CD4-positive, CD25-positive, alpha-beta regulatory T cell (primary cell): ENCODE results near the gene RBM38. TPM values are rescaled to one million over a fixed set of nuclear protein-coding genes. Genes with fewer than 3 reads are reported as not detected.

Experiments
- ATAC-seq, 2 donors: fragments of 150-1000 bp; cut with Tn5 transposase; one replicate each; pipeline ENCODE4 v1.10.0; 2021; ENCODE audit warnings: low read depth in 2 of 2, moderate number of reproducible peaks in 2 of 2, moderate library complexity in 1 of 2
- DNase-seq, 3 donors: peaks; one replicate each; pipeline versions ENCODE4 v3.0.0 to v3.0.0-alpha.2; 2012 to 2022; ENCODE audit warnings: mixed read lengths in 1 of 3
- H3K27ac ChIP-seq: one replicate; pipeline ENCODE4 v1.7.0; 2013; ENCODE audit warnings: mild to moderate bottlenecking, low read length; ENCODE audit not compliant: insufficient read depth, poor library complexity, severe bottlenecking
- H3K27me3 ChIP-seq: one replicate; pipeline ENCODE4 v1.7.0; 2013; ENCODE audit warnings: low read length; ENCODE audit not compliant: control insufficient read depth, insufficient read depth
- H3K36me3 ChIP-seq: one replicate; pipeline ENCODE4 v1.7.0; 2013; ENCODE audit warnings: mild to moderate bottlenecking, low read length, moderate library complexity; ENCODE audit not compliant: control insufficient read depth, insufficient read depth
- H3K4me1 ChIP-seq: 2 replicates; pipeline ENCODE4 v1.7.0; 2013; ENCODE audit warnings: mild to moderate bottlenecking, low read length; ENCODE audit not compliant: insufficient read depth, control insufficient read depth, poor library complexity, severe bottlenecking
- H3K4me3 ChIP-seq: one replicate; pipeline ENCODE4 v1.7.0; 2013; ENCODE audit warnings: low read depth, mild to moderate bottlenecking, low read length, moderate library complexity
- H3K9me3 ChIP-seq, 2 experiments: 1 replicate in 1 of 2; 2 replicates in 1 of 2; pipeline ENCODE4 v1.7.0; 2013; ENCODE audit warnings: low read length in 2 of 2, mild to moderate bottlenecking in 1 of 2, moderate library complexity in 1 of 2; ENCODE audit not compliant: control insufficient read depth in 2 of 2
- H3K27ac Mint-ChIP-seq, 3 donors: one replicate each; pipeline ENCODE4 v1.8.0; 2020 to 2022; ENCODE audit warnings: mild to moderate bottlenecking in 3 of 3, mixed read lengths in 3 of 3, moderate library complexity in 2 of 3
- H3K27me3 Mint-ChIP-seq: one replicate; pipeline ENCODE4 v1.8.0; 2022; ENCODE audit warnings: mild to moderate bottlenecking, mixed read lengths
- H3K36me3 Mint-ChIP-seq: one replicate; pipeline ENCODE4 v1.8.0; 2020; ENCODE audit warnings: mixed read lengths
- H3K4me1 Mint-ChIP-seq, 4 donors: one replicate each; pipeline ENCODE4 v1.8.0; 2020 to 2022; ENCODE audit warnings: mixed read lengths in 4 of 4, mild to moderate bottlenecking in 1 of 4
- H3K4me3 Mint-ChIP-seq, 4 donors: one replicate each; pipeline ENCODE4 v1.8.0; 2020 to 2022; ENCODE audit warnings: mild to moderate bottlenecking in 4 of 4, mixed read lengths in 4 of 4, moderate library complexity in 3 of 4
- H3K9me3 Mint-ChIP-seq, 7 donors: one replicate each; pipeline ENCODE4 v1.8.0; 2020 to 2022; ENCODE audit warnings: mixed read lengths in 7 of 7, mild to moderate bottlenecking in 3 of 7, moderate library complexity in 2 of 7
- polyA plus RNA-seq, 4 donors: library from polyadenylated mRNA; unstranded; fragments of 300-500 nt; fragmentation: Illumina TruSeq; gene quantifications; one replicate each; pipeline ENCODE4 v1.2.3, GENCODE V29; 2021
- total RNA-seq: library from RNA; stranded (reverse); gene quantifications from one replicate; pipeline ENCODE4 v1.2.3, GENCODE V29; 2022

The RBM38 gene
- total and polyA plus RNA-seq, 5 donors from 2014 or later, result 71.9 to 322 (median 126) TPM

- ATAC-seq (no peak), DNase-seq (no peak)
- no peak overlapping the region for H3K4me3 ChIP-seq
- peaks cover 6 to 37% (median 11%) of the 10 kb centered on the region in 4 donors for H3K4me1 Mint-ChIP-seq
- H3K27ac Mint-ChIP-seq, result peak overlapping the region; percentile 27 to 91 (median 53)
- peaks cover 88% of the 10 kb centered on the region for H3K36me3 ChIP-seq
- no peaks in the 10 kb centered on the region for H3K9me3 Mint-ChIP-seq
- no peaks in the 10 kb centered on the region for H3K27me3 ChIP-seq
- H3K27me3 Mint-ChIP-seq, result no peaks in the 10 kb centered on the region
- no peak overlapping the region for H3K27ac ChIP-seq
- peak overlapping the region in 1 of 4 donors; percentile 61 for H3K4me3 Mint-ChIP-seq
- H3K36me3 Mint-ChIP-seq, result peaks cover 67% of the 10 kb centered on the region
- no peaks in the 10 kb centered on the region for H3K9me3 ChIP-seq
- peaks cover 3% of the 10 kb centered on the region for H3K4me1 ChIP-seq
These were observed 15.5 kb upstream of the RBM38 start for GRCh38 chr20:57375652-57376230.

GRCh38 chr20:57377350-57377749 is 13.8 kb upstream of the RBM38 start:
- DNase-seq, result no peak
- peaks cover 9% of the 10 kb centered on the region for H3K4me1 ChIP-seq
- Mint-ChIP-seq H3K4me1 (peaks cover 5 to 49% (median 20%) of the 10 kb centered on the region in 4 donors), H3K27me3 (no peaks in the 10 kb centered on the region), H3K4me3 (no peak overlapping the region), H3K36me3 (peaks cover 52% of the 10 kb centered on the region), H3K9me3 (no peaks in the 10 kb centered on the region), H3K27ac (no peak overlapping the region)
- H3K4me3 ChIP-seq, result no peak overlapping the region
- no peaks in the 10 kb centered on the region for H3K27me3 ChIP-seq
- H3K27ac ChIP-seq, result no peak overlapping the region
- ATAC-seq, result no peak
- no peaks in the 10 kb centered on the region for H3K9me3 ChIP-seq
- peaks cover 72% of the 10 kb centered on the region for H3K36me3 ChIP-seq

DNA sequence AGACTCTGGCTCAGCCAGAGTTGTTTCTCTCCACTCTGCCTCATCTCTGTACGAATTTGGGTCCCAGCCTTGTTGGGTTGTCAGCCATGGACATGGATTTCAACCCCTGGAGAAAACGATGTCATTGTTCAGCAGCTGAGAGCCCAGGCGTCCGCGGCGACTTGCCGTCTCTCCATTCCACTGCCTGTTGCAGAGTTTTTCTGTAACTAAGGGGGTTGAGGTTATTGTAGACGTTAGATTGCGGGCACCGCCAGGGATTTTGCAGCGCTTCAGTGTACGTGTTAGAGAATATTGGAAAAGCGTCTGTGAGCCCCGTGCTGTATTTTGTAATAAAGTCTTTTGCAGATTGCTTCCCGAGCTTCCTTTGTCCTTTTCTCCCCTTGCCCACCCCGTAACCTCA is 13.1 kb upstream of the RBM38 start:
- no peak for DNase-seq
- peaks cover 49% of the 10 kb centered on the region for H3K36me3 Mint-ChIP-seq
- H3K36me3 ChIP-seq, result peaks cover 64% of the 10 kb centered on the region

DNA sequence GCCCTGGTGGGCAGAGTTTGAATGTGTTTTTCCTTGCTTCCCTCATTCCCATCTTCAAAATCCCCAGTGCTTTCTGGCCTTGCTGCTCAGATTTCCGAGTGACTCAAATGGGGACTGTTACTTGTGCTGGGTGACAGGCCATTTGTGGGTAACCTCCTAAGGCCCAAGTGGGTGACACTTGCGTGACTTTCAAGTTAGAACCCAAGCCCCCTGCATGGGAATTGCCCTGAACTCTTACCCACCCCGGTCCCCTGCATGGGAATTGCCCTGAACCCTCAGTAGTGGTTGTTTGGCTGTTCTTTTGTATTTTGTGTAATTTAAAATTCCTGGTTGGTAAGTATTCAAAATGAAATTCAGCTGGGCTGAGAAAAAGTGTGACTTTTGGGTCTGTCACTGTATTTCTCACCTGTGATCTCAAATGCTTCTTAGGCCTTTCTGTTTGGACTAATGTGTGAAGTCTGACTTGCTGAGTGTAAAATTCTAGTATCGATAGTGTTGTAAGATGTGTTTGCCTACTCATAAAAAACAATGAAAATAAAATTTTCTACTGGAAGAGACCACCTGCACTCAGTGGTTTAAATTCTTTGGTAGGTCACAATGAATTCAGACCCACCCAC is 12.4 kb upstream of the RBM38 start:
- Histone ChIP-seq H3K27ac (no peak overlapping the region), H3K4me3 (no peak overlapping the region), H3K4me1 (peaks cover 16% of the 10 kb centered on the region), H3K27me3 (no peaks in the 10 kb centered on the region), H3K36me3 (peaks cover 58% of the 10 kb centered on the region), H3K9me3 (no peaks in the 10 kb centered on the region)
- Mint-ChIP-seq H3K4me1 (peaks cover 5 to 55% (median 25%) of the 10 kb centered on the region in 4 donors), H3K4me3 (no peak overlapping the region), H3K9me3 (no peaks in the 10 kb centered on the region), H3K27me3 (no peaks in the 10 kb centered on the region), H3K36me3 (peaks cover 44% of the 10 kb centered on the region), H3K27ac (peak overlapping the region in 1 of 3 donors; percentile 76)
- ATAC-seq (no peak), DNase-seq (no peak)

More for the DNA sequence above, 13.1 kb upstream of the RBM38 start:
- Histone ChIP-seq H3K27me3 (no peaks in the 10 kb centered on the region), H3K27ac (no peak overlapping the region), H3K9me3 (no peaks in the 10 kb centered on the region), H3K4me3 (no peak overlapping the region), H3K4me1 (peaks cover 16% of the 10 kb centered on the region)
- Mint-ChIP-seq H3K9me3 (no peaks in the 10 kb centered on the region), H3K27me3 (no peaks in the 10 kb centered on the region), H3K4me1 (peaks cover 5 to 55% (median 25%) of the 10 kb centered on the region in 4 donors), H3K27ac (peak overlapping the region in 1 of 3 donors; percentile 47), H3K4me3 (no peak overlapping the region)
- no peak for ATAC-seq

DNA sequence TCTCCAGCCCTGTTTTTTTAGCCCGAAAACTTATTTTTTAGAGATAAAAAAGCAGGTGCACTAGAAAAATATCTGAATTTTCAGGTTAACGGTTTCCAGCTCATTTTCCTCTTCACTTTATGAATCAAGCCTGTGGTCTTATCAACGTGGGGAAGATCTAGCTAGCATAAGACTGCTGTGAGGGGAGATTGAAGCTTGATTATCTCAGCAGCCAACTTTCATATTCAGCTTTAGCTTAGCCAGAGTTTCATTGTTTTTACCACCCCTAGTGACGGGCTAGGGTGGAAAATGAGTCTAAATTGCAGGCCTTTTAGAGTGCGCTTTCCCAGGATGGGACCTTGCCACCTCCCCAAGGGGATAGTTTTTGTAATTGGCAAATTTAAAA is 11.9 kb upstream of the RBM38 start:
- H3K27me3 ChIP-seq, result no peaks in the 10 kb centered on the region
- H3K27me3 Mint-ChIP-seq, result no peaks in the 10 kb centered on the region
- DNase-seq (peak in 1 of 3 donors; percentile 29), ATAC-seq (no peak)
- no peak overlapping the region for H3K4me3 Mint-ChIP-seq
- H3K9me3 Mint-ChIP-seq, result no peaks in the 10 kb centered on the region
- peaks cover 54% of the 10 kb centered on the region for H3K36me3 ChIP-seq
- peaks cover 43% of the 10 kb centered on the region for H3K36me3 Mint-ChIP-seq
- H3K4me1 ChIP-seq, result peaks cover 14% of the 10 kb centered on the region
- H3K9me3 ChIP-seq, result no peaks in the 10 kb centered on the region
- peaks cover 5 to 54% (median 24%) of the 10 kb centered on the region in 4 donors for H3K4me1 Mint-ChIP-seq
- H3K27ac Mint-ChIP-seq, result peak overlapping the region in 2 of 3 donors; percentile 11 to 76
- H3K4me3 ChIP-seq, result no peak overlapping the region
- no peak overlapping the region for H3K27ac ChIP-seq

- Mint-ChIP-seq H3K27ac (peak overlapping the region in 2 of 3 donors; percentile 34 to 76), H3K27me3 (no peaks in the 10 kb centered on the region), H3K4me1 (peaks cover 5 to 44% (median 21%) of the 10 kb centered on the region in 4 donors), H3K9me3 (no peaks in the 10 kb centered on the region), H3K4me3 (peak overlapping the region in 1 of 4 donors; percentile 2), H3K36me3 (peaks cover 43% of the 10 kb centered on the region)
- Histone ChIP-seq H3K4me1 (peaks cover 13% of the 10 kb centered on the region), H3K27me3 (no peaks in the 10 kb centered on the region), H3K27ac (no peak overlapping the region), H3K36me3 (peaks cover 48% of the 10 kb centered on the region), H3K9me3 (no peaks in the 10 kb centered on the region), H3K4me3 (no peak overlapping the region)
- DNase-seq, result no peak
- ATAC-seq, result no peak
These were observed 11.0 kb upstream of the RBM38 start for GRCh38 chr20:57380081-57380750.

DNA sequence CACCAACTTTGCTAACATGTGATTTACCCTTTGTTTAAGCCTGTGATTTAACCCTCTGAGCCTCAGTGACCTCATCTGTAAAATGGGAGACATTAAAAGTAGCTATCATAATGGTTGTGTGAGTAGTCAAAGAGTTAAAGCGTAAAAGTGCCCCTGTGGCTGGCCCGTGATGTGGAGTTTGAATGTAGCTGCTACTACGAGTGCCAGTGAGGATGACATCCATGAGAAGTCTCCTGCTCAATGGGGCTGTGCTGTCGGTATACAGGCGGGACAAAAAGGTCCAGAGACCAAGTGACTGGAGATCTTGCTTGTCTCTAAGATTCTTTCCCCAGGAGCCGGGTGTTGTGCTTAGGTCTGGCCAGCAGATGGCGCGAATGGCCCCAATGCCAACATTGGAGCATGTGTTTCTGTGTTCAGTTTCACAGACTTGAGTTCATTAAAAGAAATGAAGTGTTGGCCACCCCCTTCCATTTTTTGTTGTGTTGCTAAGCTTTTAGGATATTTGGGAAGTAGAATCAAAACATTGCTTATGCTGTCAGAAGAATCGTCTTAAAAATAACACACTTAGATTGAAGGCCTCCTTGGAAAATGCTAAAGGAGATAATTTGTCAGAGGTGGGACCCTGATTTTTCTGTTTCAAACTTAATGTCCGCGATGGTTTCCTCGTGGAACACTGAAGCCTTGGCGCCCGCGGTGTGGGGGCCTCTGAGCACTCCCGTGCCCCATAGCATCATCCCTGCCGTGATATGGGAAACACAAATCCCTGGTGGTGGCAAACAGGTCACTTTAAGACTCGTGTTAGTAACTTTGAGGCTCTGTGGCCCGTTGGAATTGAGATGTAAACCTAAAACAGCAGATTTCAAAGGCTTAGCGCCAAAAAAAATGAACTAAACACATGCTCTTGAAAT is 9.3 kb upstream of the RBM38 start:
- no peak overlapping the region for H3K4me3 ChIP-seq
- Mint-ChIP-seq H3K9me3 (no peaks in the 10 kb centered on the region), H3K36me3 (peaks cover 28% of the 10 kb centered on the region), H3K4me3 (peak overlapping the region; percentile 36 to 84 (median 49)), H3K4me1 (peaks cover 5 to 37% (median 21%) of the 10 kb centered on the region in 4 donors), H3K27me3 (no peaks in the 10 kb centered on the region), H3K27ac (peak overlapping the region; percentile 39 to 91 (median 86))
- ATAC-seq, result peak; percentile 77 to 78
- DNase-seq, result peak; percentile 73 to 87 (median 83)
- no peak overlapping the region for H3K27ac ChIP-seq
- H3K36me3 ChIP-seq, result peaks cover 33% of the 10 kb centered on the region
- H3K27me3 ChIP-seq, result no peaks in the 10 kb centered on the region
- H3K4me1 ChIP-seq, result peaks cover 13% of the 10 kb centered on the region
- H3K9me3 ChIP-seq, result no peaks in the 10 kb centered on the region
